Suprapubic skin (tissue), 4 donors: Measurements from ENCODE around the gene ATXN1. TPM values are rescaled to one million over a fixed set of nuclear protein-coding genes. Genes with fewer than 3 reads are reported as not detected.

Experiments used
- DNase-seq, 2 donors: peaks; one replicate each; pipeline ENCODE4 v3.0.0-alpha.2; 2019; ENCODE audit warnings: low spot score in 2 of 2
- H3K27ac ChIP-seq: fragments of 200-600 bp; sonication (generic); one replicate; pipeline ENCODE4 v1.5.1; 2019
- H3K27me3 ChIP-seq: fragments of 200-600 bp; sonication (generic); one replicate; pipeline ENCODE4 v1.5.1; 2019
- H3K36me3 ChIP-seq: fragments of 200-600 bp; sonication (generic); one replicate; pipeline ENCODE4 v1.5.1; 2019
- H3K4me1 ChIP-seq: fragments of 200-600 bp; sonication (generic); one replicate; pipeline ENCODE4 v1.5.1; 2019
- H3K4me3 ChIP-seq: fragments of 200-600 bp; sonication (generic); one replicate; pipeline ENCODE4 v1.5.1; 2019; ENCODE audit warnings: mild to moderate bottlenecking
- H3K9me3 ChIP-seq: fragments of 200-600 bp; sonication (generic); one replicate; pipeline ENCODE4 v1.5.1; 2019
- EP300 ChIP-seq: sonication (generic); formaldehyde crosslinking; IDR thresholded peaks from one replicate; pipeline ENCODE4 v1.6.1; 2017; ENCODE audit warnings: antibody characterized with exemption
- POLR2A ChIP-seq, 2 donors: fragments of 450-650 bp; IDR thresholded peaks; one replicate each; pipeline ENCODE4 v1.6.1; 2017; ENCODE audit warnings: antibody characterized with exemption in 2 of 2, mild to moderate bottlenecking in 2 of 2, moderate library complexity in 2 of 2
- POLR2AphosphoS5 ChIP-seq, 3 donors: sonication (generic); formaldehyde crosslinking; IDR thresholded peaks; one replicate each; pipeline ENCODE4 v1.6.1; 2017; ENCODE audit warnings: antibody characterized with exemption in 3 of 3
- WGBS: methylation state at CpG from one replicate; pipeline ENCODE4 v1.1.5; 2018; 5-methylcytosine and 5-hydroxymethylcytosine counted together
- total RNA-seq, 4 donors: library from RNA; depleted of rRNA; stranded (reverse); fragments of >200 nt; gene quantifications; one replicate each; pipeline ENCODE4 v1.1.0, GENCODE V29; 2016
- TF ChIP-seq, protein P1 (sequence below), 2 donors: fragments of 200-600 bp in 1 of 2; fragments of 450-650 bp in 1 of 2; sonication (generic) in 1 of 2; IDR thresholded peaks; one replicate each; pipeline ENCODE4 v1.5.1; 2016 to 2019; ENCODE audit warnings: antibody characterized with exemption in 2 of 2, mild to moderate bottlenecking in 1 of 2, moderate library complexity in 1 of 2

The ATXN1 gene
- total RNA-seq, 4 donors from 2014 or later = 32.8 to 95.4 (median 42.4) TPM

DNA sequence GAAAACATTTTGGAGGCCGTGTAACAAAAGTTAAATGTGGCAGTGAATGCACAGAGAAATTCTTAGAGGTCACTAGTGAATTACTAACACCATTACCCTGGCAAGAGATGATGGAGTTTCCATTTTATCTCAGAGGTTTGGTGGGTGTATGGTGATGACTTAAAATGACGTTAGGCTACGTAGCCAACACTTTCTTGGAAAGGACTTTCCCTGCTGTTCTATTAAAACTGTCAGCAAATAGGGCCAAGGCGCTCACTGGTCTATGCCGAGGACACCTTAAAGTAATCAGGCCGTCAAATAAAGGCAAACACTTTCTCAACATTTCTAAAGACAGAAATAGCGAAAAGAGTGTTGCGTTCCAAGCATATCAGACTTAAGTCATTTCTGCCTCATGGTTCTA, 362.1 kb downstream of the ATXN1 start:
- no peaks in the 10 kb centered on the region for H3K27me3 ChIP-seq
- no peak for DNase-seq
- H3K4me3 ChIP-seq = no peak overlapping the region
- no peaks in the 10 kb centered on the region for H3K9me3 ChIP-seq
- H3K4me1 ChIP-seq = peaks cover 11% of the 10 kb centered on the region
- H3K27ac ChIP-seq = no peak overlapping the region
- 75% methylated on average over 8 of the region's 8 CpGs for WGBS
- no peak for TF ChIP-seq POLR2AphosphoS5 (IDR thresholded peaks at IDR 0.05)
- TF ChIP-seq, protein P1, sequence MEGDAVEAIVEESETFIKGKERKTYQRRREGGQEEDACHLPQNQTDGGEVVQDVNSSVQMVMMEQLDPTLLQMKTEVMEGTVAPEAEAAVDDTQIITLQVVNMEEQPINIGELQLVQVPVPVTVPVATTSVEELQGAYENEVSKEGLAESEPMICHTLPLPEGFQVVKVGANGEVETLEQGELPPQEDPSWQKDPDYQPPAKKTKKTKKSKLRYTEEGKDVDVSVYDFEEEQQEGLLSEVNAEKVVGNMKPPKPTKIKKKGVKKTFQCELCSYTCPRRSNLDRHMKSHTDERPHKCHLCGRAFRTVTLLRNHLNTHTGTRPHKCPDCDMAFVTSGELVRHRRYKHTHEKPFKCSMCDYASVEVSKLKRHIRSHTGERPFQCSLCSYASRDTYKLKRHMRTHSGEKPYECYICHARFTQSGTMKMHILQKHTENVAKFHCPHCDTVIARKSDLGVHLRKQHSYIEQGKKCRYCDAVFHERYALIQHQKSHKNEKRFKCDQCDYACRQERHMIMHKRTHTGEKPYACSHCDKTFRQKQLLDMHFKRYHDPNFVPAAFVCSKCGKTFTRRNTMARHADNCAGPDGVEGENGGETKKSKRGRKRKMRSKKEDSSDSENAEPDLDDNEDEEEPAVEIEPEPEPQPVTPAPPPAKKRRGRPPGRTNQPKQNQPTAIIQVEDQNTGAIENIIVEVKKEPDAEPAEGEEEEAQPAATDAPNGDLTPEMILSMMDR (IDR thresholded peaks at IDR 0.05) = no peak
- no peak for TF ChIP-seq POLR2A (IDR thresholded peaks at IDR 0.05)
- H3K36me3 ChIP-seq = no peaks in the 10 kb centered on the region

DNA sequence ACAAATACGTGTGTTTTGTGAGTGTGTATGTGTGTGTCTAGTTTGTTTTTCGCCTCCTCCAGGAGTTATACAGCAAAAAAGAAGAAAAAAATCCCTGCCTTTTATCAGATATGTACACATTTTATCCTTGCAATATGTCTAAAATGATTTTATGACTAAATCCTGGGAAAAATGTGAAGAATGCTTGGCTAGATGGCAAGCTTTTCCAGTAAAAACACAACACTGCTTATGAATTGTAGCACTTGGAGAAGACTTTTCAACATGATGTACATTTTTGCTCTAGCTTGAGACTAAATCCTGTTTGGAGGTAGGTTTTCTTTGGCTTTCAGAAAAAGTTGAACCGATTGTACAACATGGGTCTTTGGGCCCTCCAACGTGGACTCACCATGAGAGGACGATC, 362.7 kb downstream of the ATXN1 start:
- TF ChIP-seq POLR2AphosphoS5 (IDR thresholded peaks at IDR 0.05) (no peak), POLR2A (IDR thresholded peaks at IDR 0.05) (no peak), EP300 (no peak)
- TF ChIP-seq, protein P1 (IDR thresholded peaks at IDR 0.05) = no peak
- Histone ChIP-seq H3K36me3 (no peaks in the 10 kb centered on the region), H3K27ac (no peak overlapping the region), H3K4me1 (peaks cover 7% of the 10 kb centered on the region), H3K4me3 (no peak overlapping the region), H3K27me3 (no peaks in the 10 kb centered on the region), H3K9me3 (no peaks in the 10 kb centered on the region)
- WGBS = 85% methylated on average over 5 of the region's 5 CpGs
- DNase-seq = no peak

DNA sequence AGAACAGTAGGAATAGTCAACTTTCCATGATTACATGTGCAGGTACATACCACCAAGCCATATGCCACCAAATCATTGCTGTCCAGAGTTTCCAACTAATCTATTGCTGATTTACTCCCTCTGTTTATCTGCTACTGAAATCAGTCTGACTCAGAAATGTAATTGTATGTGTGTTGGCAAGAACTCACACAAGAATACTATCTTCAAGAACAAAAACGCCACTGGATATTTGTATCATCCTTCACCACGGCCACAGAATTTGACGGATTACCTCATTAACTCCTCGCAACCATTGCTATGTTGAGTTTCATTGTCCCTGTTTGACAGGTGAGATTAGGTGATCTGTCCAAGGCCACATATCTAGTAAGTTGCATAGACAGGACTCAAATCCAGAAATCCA, 363.6 kb downstream of the ATXN1 start:
- Histone ChIP-seq H3K4me1 (peaks cover 5% of the 10 kb centered on the region), H3K36me3 (no peaks in the 10 kb centered on the region), H3K27me3 (no peaks in the 10 kb centered on the region), H3K27ac (no peak overlapping the region), H3K4me3 (no peak overlapping the region), H3K9me3 (no peaks in the 10 kb centered on the region)
- no peak for DNase-seq
- 66% methylated on average over 4 of the region's 4 CpGs for WGBS
- TF ChIP-seq POLR2AphosphoS5 (IDR thresholded peaks at IDR 0.05) = no peak
- no peak for TF ChIP-seq EP300
- TF ChIP-seq, protein P1 (IDR thresholded peaks at IDR 0.05) = no peak
- no peak for TF ChIP-seq POLR2A (IDR thresholded peaks at IDR 0.05)

DNA sequence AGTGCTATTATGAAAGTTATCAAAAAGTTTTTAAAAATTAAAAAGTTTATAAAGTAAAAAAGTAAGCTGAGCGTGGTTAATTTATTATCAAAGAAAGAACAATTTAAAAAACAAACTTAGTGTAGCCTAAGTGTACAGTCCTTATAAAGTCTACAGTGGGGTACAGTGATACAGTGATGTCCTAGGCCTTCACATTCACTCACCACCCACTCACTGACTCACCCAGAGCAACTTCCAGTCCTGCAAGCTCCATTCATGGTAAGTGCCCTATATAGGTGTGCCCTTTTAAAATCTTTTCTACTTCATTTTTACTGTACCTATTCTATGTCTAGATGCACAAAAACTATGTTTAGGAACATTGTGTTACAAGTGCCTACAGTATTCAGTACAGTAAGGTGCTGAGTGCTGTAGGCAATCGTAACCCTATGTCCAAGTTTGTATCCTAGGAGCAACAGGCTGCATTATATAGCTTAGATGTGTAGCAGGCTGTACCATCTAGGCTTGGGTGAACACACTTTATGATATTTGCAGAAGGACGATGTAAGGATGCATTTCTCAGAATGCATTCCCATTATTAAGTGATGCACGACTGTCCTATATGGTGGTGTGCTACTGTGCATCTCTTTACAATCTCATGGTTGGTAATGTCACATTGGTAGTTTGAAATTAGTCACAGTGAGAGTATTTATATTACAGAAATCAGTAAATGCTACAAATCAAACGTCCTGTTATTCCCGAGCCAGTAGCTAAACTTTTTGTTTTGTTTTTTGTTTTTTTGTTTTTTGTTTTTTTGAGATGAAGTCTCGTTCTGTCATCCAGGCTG, 364.6 kb downstream of the ATXN1 start:
- Histone ChIP-seq H3K9me3 (no peaks in the 10 kb centered on the region), H3K36me3 (no peaks in the 10 kb centered on the region), H3K4me3 (no peak overlapping the region), H3K27me3 (no peaks in the 10 kb centered on the region), H3K27ac (no peak overlapping the region), H3K4me1 (peaks cover 5% of the 10 kb centered on the region)
- 97% methylated on average over 7 of the region's 7 CpGs for WGBS
- no peak for DNase-seq
- TF ChIP-seq POLR2AphosphoS5 (IDR thresholded peaks at IDR 0.05) = no peak
- TF ChIP-seq EP300 = no peak
- no peak for TF ChIP-seq POLR2A (IDR thresholded peaks at IDR 0.05)
- TF ChIP-seq, protein P1 (IDR thresholded peaks at IDR 0.05) = no peak

DNA sequence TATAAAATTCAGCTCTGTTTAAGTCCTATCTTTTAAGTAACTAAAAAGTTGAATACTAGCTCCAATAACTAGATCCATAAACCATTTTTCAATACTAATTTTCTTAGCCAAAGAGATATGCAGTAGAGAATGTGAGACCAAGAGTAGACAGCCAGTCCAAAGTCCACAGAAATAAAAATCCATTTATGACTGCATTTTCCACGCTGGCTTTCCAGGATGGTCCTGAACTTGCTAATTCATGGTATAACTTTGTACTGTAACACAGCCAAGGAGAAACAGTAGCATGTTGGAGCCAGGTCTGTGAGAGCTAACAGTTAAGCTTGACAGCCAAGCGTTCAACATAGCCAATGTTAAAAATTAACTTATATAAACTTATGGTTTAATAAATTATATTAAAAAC, 366.6 kb downstream of the ATXN1 start:
- Histone ChIP-seq H3K9me3 (no peaks in the 10 kb centered on the region), H3K27me3 (no peaks in the 10 kb centered on the region), H3K4me3 (no peak overlapping the region), H3K4me1 (peaks cover 8% of the 10 kb centered on the region), H3K27ac (no peak overlapping the region), H3K36me3 (no peaks in the 10 kb centered on the region)
- WGBS = 98% methylated on average over 2 of the region's 2 CpGs
- no peak for DNase-seq
- TF ChIP-seq, protein P1 (IDR thresholded peaks at IDR 0.05) = no peak
- TF ChIP-seq POLR2A (IDR thresholded peaks at IDR 0.05) = no peak
- TF ChIP-seq POLR2AphosphoS5 (IDR thresholded peaks at IDR 0.05) = no peak
- no peak for TF ChIP-seq EP300
